GM12873 (cell line): ENCODE data around the gene DYRK2.

Experiments
- TF ChIP-seq, protein P1 (sequence below): IDR thresholded peaks from 2 replicates; pipeline ENCODE4 v1.5.1; 2012; ENCODE audit warnings: low read depth, mild to moderate bottlenecking, moderate library complexity, low read length, control low read depth; ENCODE audit not compliant: insufficient read depth; ENCODE audit errors: missing control alignments

Gene DYRK2

GRCh38 chr12:67709367-67709954 lies 60.9 kb downstream of the DYRK2 start:
- TF ChIP-seq, protein P1, sequence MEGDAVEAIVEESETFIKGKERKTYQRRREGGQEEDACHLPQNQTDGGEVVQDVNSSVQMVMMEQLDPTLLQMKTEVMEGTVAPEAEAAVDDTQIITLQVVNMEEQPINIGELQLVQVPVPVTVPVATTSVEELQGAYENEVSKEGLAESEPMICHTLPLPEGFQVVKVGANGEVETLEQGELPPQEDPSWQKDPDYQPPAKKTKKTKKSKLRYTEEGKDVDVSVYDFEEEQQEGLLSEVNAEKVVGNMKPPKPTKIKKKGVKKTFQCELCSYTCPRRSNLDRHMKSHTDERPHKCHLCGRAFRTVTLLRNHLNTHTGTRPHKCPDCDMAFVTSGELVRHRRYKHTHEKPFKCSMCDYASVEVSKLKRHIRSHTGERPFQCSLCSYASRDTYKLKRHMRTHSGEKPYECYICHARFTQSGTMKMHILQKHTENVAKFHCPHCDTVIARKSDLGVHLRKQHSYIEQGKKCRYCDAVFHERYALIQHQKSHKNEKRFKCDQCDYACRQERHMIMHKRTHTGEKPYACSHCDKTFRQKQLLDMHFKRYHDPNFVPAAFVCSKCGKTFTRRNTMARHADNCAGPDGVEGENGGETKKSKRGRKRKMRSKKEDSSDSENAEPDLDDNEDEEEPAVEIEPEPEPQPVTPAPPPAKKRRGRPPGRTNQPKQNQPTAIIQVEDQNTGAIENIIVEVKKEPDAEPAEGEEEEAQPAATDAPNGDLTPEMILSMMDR, result no peak

DNA sequence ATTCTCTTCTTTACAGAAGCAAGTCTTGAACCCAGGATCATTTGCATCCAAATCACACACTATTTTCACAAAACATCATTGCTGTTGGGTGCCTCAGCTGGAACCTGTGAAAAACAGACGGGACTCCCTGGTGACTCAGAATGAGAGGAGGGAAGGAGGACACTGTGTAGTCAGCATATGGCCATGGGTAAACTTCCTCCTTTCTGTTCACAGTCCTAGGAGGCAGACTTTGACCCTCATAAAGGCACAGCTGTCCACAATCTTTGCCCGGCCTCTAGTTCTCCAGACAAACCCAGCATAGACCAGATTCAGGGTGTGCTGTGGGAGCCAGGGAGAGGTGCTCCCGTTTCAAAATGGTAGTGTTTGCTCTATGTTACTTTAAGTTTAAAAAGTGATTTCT lies 62.0 kb downstream of the DYRK2 start:
- TF ChIP-seq, protein P1, result no peak

GRCh38 chr12:67712011-67712410 lies 63.5 kb downstream of the DYRK2 start:
- TF ChIP-seq, protein P1, result no peak

GRCh38 chr12:67714648-67715047 lies 66.1 kb downstream of the DYRK2 start:
- TF ChIP-seq, protein P1, result no peak
